Measurements from ENCODE around the gene PPM1H.

The PPM1H gene

GRCh38 chr12:62910549-62911169 is 24.3 kb downstream of the PPM1H start:
- Histone ChIP-seq H3K9ac (ENCODE audit: low read depth in 1 of 2, low read length in 2 of 2) (no peak overlapping the region), H3K4me1 (ENCODE audit: control insufficient read depth in 2 of 2, insufficient read depth in 2 of 2, low read length in 2 of 2) (no peaks in the 10 kb centered on the region), H3K27ac (ENCODE audit: low read depth in 2 of 2, low read length in 2 of 2) (no peak overlapping the region), H3K27me3 (ENCODE audit: control insufficient read depth in 2 of 2, insufficient read depth in 2 of 2, low read length in 2 of 2) (no peaks in the 10 kb centered on the region), H3K36me3 (ENCODE audit: control insufficient read depth in 2 of 2, insufficient read depth in 2 of 2, low read length in 2 of 2) (no peaks in the 10 kb centered on the region), H3K4me3 (ENCODE audit: low read length in 2 of 2) (no peak overlapping the region), H3K9me3 (ENCODE audit: control insufficient read depth in 2 of 2, low read length in 2 of 2) (no peaks in the 10 kb centered on the region)

GRCh38 chr12:62909340-62909739 is 25.6 kb downstream of the PPM1H start:
- H3K9ac ChIP-seq (ENCODE audit: low read depth in 1 of 2, low read length in 2 of 2) = no peak overlapping the region
- no peaks in the 10 kb centered on the region for H3K36me3 ChIP-seq (ENCODE audit: control insufficient read depth in 2 of 2, insufficient read depth in 2 of 2, low read length in 2 of 2)
- no peak overlapping the region for H3K4me3 ChIP-seq (ENCODE audit: low read length in 2 of 2)
- H3K9me3 ChIP-seq (ENCODE audit: control insufficient read depth in 2 of 2, low read length in 2 of 2) = no peaks in the 10 kb centered on the region
- H3K27ac ChIP-seq (ENCODE audit: low read depth in 2 of 2, low read length in 2 of 2) = no peak overlapping the region
- no peaks in the 10 kb centered on the region for H3K4me1 ChIP-seq (ENCODE audit: control insufficient read depth in 2 of 2, insufficient read depth in 2 of 2, low read length in 2 of 2)
- no peaks in the 10 kb centered on the region for H3K27me3 ChIP-seq (ENCODE audit: control insufficient read depth in 2 of 2, insufficient read depth in 2 of 2, low read length in 2 of 2)

GRCh38 chr12:62908674-62909073 is 26.3 kb downstream of the PPM1H start:
- H3K4me1 ChIP-seq (ENCODE audit: control insufficient read depth in 2 of 2, insufficient read depth in 2 of 2, low read length in 2 of 2) = no peaks in the 10 kb centered on the region
- no peak overlapping the region for H3K4me3 ChIP-seq (ENCODE audit: low read length in 2 of 2)
- no peak overlapping the region for H3K9ac ChIP-seq (ENCODE audit: low read depth in 1 of 2, low read length in 2 of 2)
- H3K27me3 ChIP-seq (ENCODE audit: control insufficient read depth in 2 of 2, insufficient read depth in 2 of 2, low read length in 2 of 2) = no peaks in the 10 kb centered on the region
- H3K27ac ChIP-seq (ENCODE audit: low read depth in 2 of 2, low read length in 2 of 2) = no peak overlapping the region
- H3K36me3 ChIP-seq (ENCODE audit: control insufficient read depth in 2 of 2, insufficient read depth in 2 of 2, low read length in 2 of 2) = no peaks in the 10 kb centered on the region
- H3K9me3 ChIP-seq (ENCODE audit: control insufficient read depth in 2 of 2, low read length in 2 of 2) = no peaks in the 10 kb centered on the region

GRCh38 chr12:62907561-62907960 is 27.4 kb downstream of the PPM1H start:
- Histone ChIP-seq H3K9me3 (ENCODE audit: control insufficient read depth in 2 of 2, low read length in 2 of 2) (no peaks in the 10 kb centered on the region), H3K4me1 (ENCODE audit: control insufficient read depth in 2 of 2, insufficient read depth in 2 of 2, low read length in 2 of 2) (no peaks in the 10 kb centered on the region), H3K36me3 (ENCODE audit: control insufficient read depth in 2 of 2, insufficient read depth in 2 of 2, low read length in 2 of 2) (no peaks in the 10 kb centered on the region), H3K9ac (ENCODE audit: low read depth in 1 of 2, low read length in 2 of 2) (no peak overlapping the region), H3K4me3 (ENCODE audit: low read length in 2 of 2) (no peak overlapping the region), H3K27ac (ENCODE audit: low read depth in 2 of 2, low read length in 2 of 2) (no peak overlapping the region), H3K27me3 (ENCODE audit: control insufficient read depth in 2 of 2, insufficient read depth in 2 of 2, low read length in 2 of 2) (no peaks in the 10 kb centered on the region)

GRCh38 chr12:62907078-62907477 is 27.9 kb downstream of the PPM1H start:
- Histone ChIP-seq H3K27ac (ENCODE audit: low read depth in 2 of 2, low read length in 2 of 2) (no peak overlapping the region), H3K36me3 (ENCODE audit: control insufficient read depth in 2 of 2, insufficient read depth in 2 of 2, low read length in 2 of 2) (no peaks in the 10 kb centered on the region), H3K27me3 (ENCODE audit: control insufficient read depth in 2 of 2, insufficient read depth in 2 of 2, low read length in 2 of 2) (no peaks in the 10 kb centered on the region), H3K9me3 (ENCODE audit: control insufficient read depth in 2 of 2, low read length in 2 of 2) (no peaks in the 10 kb centered on the region), H3K9ac (ENCODE audit: low read depth in 1 of 2, low read length in 2 of 2) (no peak overlapping the region), H3K4me3 (ENCODE audit: low read length in 2 of 2) (no peak overlapping the region), H3K4me1 (ENCODE audit: control insufficient read depth in 2 of 2, insufficient read depth in 2 of 2, low read length in 2 of 2) (no peaks in the 10 kb centered on the region)

- Histone ChIP-seq H3K9ac (ENCODE audit: low read depth in 1 of 2, low read length in 2 of 2) (no peak overlapping the region), H3K36me3 (ENCODE audit: control insufficient read depth in 2 of 2, insufficient read depth in 2 of 2, low read length in 2 of 2) (no peaks in the 10 kb centered on the region), H3K4me3 (ENCODE audit: low read length in 2 of 2) (no peak overlapping the region), H3K27me3 (ENCODE audit: control insufficient read depth in 2 of 2, insufficient read depth in 2 of 2, low read length in 2 of 2) (no peaks in the 10 kb centered on the region), H3K27ac (ENCODE audit: low read depth in 2 of 2, low read length in 2 of 2) (no peak overlapping the region), H3K4me1 (ENCODE audit: control insufficient read depth in 2 of 2, insufficient read depth in 2 of 2, low read length in 2 of 2) (peaks cover 0 to 5% of the 10 kb centered on the region in 2 donors), H3K9me3 (ENCODE audit: control insufficient read depth in 2 of 2, low read length in 2 of 2) (no peaks in the 10 kb centered on the region)
These were observed 31.8 kb downstream of the PPM1H start for GRCh38 chr12:62903151-62903550.

GRCh38 chr12:62900686-62901272 is 34.2 kb downstream of the PPM1H start:
- Histone ChIP-seq H3K36me3 (ENCODE audit: control insufficient read depth in 2 of 2, insufficient read depth in 2 of 2, low read length in 2 of 2) (no peaks in the 10 kb centered on the region), H3K4me1 (ENCODE audit: control insufficient read depth in 2 of 2, insufficient read depth in 2 of 2, low read length in 2 of 2) (peaks cover 0 to 5% of the 10 kb centered on the region in 2 donors), H3K27me3 (ENCODE audit: control insufficient read depth in 2 of 2, insufficient read depth in 2 of 2, low read length in 2 of 2) (no peaks in the 10 kb centered on the region), H3K27ac (ENCODE audit: low read depth in 2 of 2, low read length in 2 of 2) (no peak overlapping the region), H3K4me3 (ENCODE audit: low read length in 2 of 2) (no peak overlapping the region), H3K9me3 (ENCODE audit: control insufficient read depth in 2 of 2, low read length in 2 of 2) (no peaks in the 10 kb centered on the region), H3K9ac (ENCODE audit: low read depth in 1 of 2, low read length in 2 of 2) (no peak overlapping the region)

- no peak overlapping the region for H3K27ac ChIP-seq (ENCODE audit: low read depth in 2 of 2, low read length in 2 of 2)
- H3K4me1 ChIP-seq (ENCODE audit: control insufficient read depth in 2 of 2, insufficient read depth in 2 of 2, low read length in 2 of 2) = peaks cover 0 to 5% of the 10 kb centered on the region in 2 donors
- no peaks in the 10 kb centered on the region for H3K9me3 ChIP-seq (ENCODE audit: control insufficient read depth in 2 of 2, low read length in 2 of 2)
- H3K27me3 ChIP-seq (ENCODE audit: control insufficient read depth in 2 of 2, insufficient read depth in 2 of 2, low read length in 2 of 2) = no peaks in the 10 kb centered on the region
- H3K4me3 ChIP-seq (ENCODE audit: low read length in 2 of 2) = no peak overlapping the region
- no peaks in the 10 kb centered on the region for H3K36me3 ChIP-seq (ENCODE audit: control insufficient read depth in 2 of 2, insufficient read depth in 2 of 2, low read length in 2 of 2)
- no peak overlapping the region for H3K9ac ChIP-seq (ENCODE audit: low read depth in 1 of 2, low read length in 2 of 2)
These were observed 35.2 kb downstream of the PPM1H start for GRCh38 chr12:62899568-62900390.

GRCh38 chr12:62898526-62898925 is 36.4 kb downstream of the PPM1H start:
- H3K27me3 ChIP-seq (ENCODE audit: control insufficient read depth in 2 of 2, insufficient read depth in 2 of 2, low read length in 2 of 2) = no peaks in the 10 kb centered on the region
- H3K9me3 ChIP-seq (ENCODE audit: control insufficient read depth in 2 of 2, low read length in 2 of 2) = no peaks in the 10 kb centered on the region
- H3K27ac ChIP-seq (ENCODE audit: low read depth in 2 of 2, low read length in 2 of 2) = no peak overlapping the region
- peaks cover 0 to 5% of the 10 kb centered on the region in 2 donors for H3K4me1 ChIP-seq (ENCODE audit: control insufficient read depth in 2 of 2, insufficient read depth in 2 of 2, low read length in 2 of 2)
- H3K36me3 ChIP-seq (ENCODE audit: control insufficient read depth in 2 of 2, insufficient read depth in 2 of 2, low read length in 2 of 2) = no peaks in the 10 kb centered on the region
- H3K4me3 ChIP-seq (ENCODE audit: low read length in 2 of 2) = no peak overlapping the region
- no peak overlapping the region for H3K9ac ChIP-seq (ENCODE audit: low read depth in 1 of 2, low read length in 2 of 2)

- H3K9ac ChIP-seq (ENCODE audit: low read depth in 1 of 2, low read length in 2 of 2) = no peak overlapping the region
- no peaks in the 10 kb centered on the region for H3K36me3 ChIP-seq (ENCODE audit: control insufficient read depth in 2 of 2, insufficient read depth in 2 of 2, low read length in 2 of 2)
- H3K27ac ChIP-seq (ENCODE audit: low read depth in 2 of 2, low read length in 2 of 2) = no peak overlapping the region
- peaks cover 0 to 5% of the 10 kb centered on the region in 2 donors for H3K4me1 ChIP-seq (ENCODE audit: control insufficient read depth in 2 of 2, insufficient read depth in 2 of 2, low read length in 2 of 2)
- H3K4me3 ChIP-seq (ENCODE audit: low read length in 2 of 2) = no peak overlapping the region
- no peaks in the 10 kb centered on the region for H3K9me3 ChIP-seq (ENCODE audit: control insufficient read depth in 2 of 2, low read length in 2 of 2)
- no peaks in the 10 kb centered on the region for H3K27me3 ChIP-seq (ENCODE audit: control insufficient read depth in 2 of 2, insufficient read depth in 2 of 2, low read length in 2 of 2)
These were observed 39.5 kb downstream of the PPM1H start for GRCh38 chr12:62895351-62895877.
